Upper lobe of right lung (tissue), 1 donor: ENCODE data around the gene TRIM15. TPM values are rescaled to one million over a fixed set of nuclear protein-coding genes. Genes with fewer than 3 reads are reported as not detected.
A peak's percentile ranks its signal among the peaks of the same experiment; 100 is the strongest.

Experiments
- ATAC-seq: fragments of 200-7000 bp; cut with Tn5 transposase; one replicate; pipeline ENCODE4 v1.9.1; 2020; ENCODE audit warnings: mild to moderate bottlenecking, moderate library complexity
- DNase-seq: peaks from one replicate; pipeline ENCODE4 v3.0.0-alpha.2; 2020
- H3K27ac ChIP-seq: fragments of 200-600 bp; one replicate; pipeline ENCODE4 v1.8.0; 2022
- H3K27me3 ChIP-seq: fragments of 200-600 bp; one replicate; pipeline ENCODE4 v1.8.0; 2022; ENCODE audit warnings: mild to moderate bottlenecking
- H3K36me3 ChIP-seq: fragments of 200-600 bp; one replicate; pipeline ENCODE4 v1.8.0; 2022
- H3K4me1 ChIP-seq: fragments of 200-600 bp; one replicate; pipeline ENCODE4 v1.8.0; 2022
- H3K4me3 ChIP-seq: fragments of 200-600 bp; one replicate; pipeline ENCODE4 v1.8.0; 2022; ENCODE audit warnings: mild to moderate bottlenecking
- H3K9me3 ChIP-seq: fragments of 200-600 bp; one replicate; pipeline ENCODE4 v1.8.0; 2022
- intact Hi-C: fragments of 100-400 bp; cut with DNase I; formaldehyde crosslinking; loops from one replicate; pipeline ENCODE4 v1.11.0; 2022
- total RNA-seq: library from RNA; stranded (reverse); fragmentation: NEBNext Ultra II Directional; extraction: Animal tissue kit (Norgen Biotek cat#: 25700); gene quantifications from one replicate; pipeline ENCODE4 v1.2.1, GENCODE V29; 2021
- TF ChIP-seq, protein P1 (sequence below): fragments of 200-600 bp; IDR thresholded peaks from one replicate; pipeline ENCODE4 v1.8.0; 2022; ENCODE audit warnings: antibody characterized with exemption
- donor health status: DM: no; HTN: yes; CAD: no; lungs with severe emphysema.

The TRIM15 gene
- total RNA-seq, 1 donor from 2014 or later: not detected

DNA sequence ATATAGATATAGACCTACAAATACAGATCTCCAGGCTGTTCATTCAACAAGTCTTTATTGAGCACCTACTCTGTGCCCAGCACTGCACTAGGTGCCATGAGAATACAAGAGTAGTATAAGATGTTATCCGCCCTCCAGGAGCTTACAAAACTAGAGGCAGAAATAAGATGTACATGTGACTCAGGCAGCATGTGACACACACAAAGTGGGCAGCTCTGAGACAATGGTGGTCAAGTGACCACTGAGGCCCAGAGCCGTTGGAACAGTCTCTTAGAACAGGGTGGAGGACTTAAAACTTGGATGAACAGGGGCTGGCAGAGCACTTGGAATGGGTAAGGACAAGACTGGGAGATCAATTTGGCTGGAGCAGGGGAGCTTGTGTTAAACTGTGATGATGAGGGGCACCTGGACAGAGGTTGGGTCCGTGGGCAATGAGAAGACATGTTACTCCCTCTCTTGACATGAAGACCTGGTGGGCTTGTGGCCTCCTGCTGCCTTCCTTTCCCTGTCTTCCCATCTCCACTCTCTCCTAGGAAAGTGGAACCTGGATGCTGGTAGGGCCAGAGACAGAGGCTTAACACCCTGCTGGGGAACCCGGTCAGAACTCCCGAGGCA is 21.2 kb downstream of the TRIM15 start:
- Histone ChIP-seq H3K27me3 (peaks cover under 1% of the 10 kb centered on the region), H3K36me3 (peaks cover 44% of the 10 kb centered on the region), H3K9me3 (no peaks in the 10 kb centered on the region), H3K4me3 (no peak overlapping the region), H3K27ac (no peak overlapping the region), H3K4me1 (no peaks in the 10 kb centered on the region)
- TF ChIP-seq, protein P1, sequence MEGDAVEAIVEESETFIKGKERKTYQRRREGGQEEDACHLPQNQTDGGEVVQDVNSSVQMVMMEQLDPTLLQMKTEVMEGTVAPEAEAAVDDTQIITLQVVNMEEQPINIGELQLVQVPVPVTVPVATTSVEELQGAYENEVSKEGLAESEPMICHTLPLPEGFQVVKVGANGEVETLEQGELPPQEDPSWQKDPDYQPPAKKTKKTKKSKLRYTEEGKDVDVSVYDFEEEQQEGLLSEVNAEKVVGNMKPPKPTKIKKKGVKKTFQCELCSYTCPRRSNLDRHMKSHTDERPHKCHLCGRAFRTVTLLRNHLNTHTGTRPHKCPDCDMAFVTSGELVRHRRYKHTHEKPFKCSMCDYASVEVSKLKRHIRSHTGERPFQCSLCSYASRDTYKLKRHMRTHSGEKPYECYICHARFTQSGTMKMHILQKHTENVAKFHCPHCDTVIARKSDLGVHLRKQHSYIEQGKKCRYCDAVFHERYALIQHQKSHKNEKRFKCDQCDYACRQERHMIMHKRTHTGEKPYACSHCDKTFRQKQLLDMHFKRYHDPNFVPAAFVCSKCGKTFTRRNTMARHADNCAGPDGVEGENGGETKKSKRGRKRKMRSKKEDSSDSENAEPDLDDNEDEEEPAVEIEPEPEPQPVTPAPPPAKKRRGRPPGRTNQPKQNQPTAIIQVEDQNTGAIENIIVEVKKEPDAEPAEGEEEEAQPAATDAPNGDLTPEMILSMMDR: no peak
- DNase-seq: no peak
- peak; percentile 50 for ATAC-seq
- intact Hi-C loops: no loop called here

DNA sequence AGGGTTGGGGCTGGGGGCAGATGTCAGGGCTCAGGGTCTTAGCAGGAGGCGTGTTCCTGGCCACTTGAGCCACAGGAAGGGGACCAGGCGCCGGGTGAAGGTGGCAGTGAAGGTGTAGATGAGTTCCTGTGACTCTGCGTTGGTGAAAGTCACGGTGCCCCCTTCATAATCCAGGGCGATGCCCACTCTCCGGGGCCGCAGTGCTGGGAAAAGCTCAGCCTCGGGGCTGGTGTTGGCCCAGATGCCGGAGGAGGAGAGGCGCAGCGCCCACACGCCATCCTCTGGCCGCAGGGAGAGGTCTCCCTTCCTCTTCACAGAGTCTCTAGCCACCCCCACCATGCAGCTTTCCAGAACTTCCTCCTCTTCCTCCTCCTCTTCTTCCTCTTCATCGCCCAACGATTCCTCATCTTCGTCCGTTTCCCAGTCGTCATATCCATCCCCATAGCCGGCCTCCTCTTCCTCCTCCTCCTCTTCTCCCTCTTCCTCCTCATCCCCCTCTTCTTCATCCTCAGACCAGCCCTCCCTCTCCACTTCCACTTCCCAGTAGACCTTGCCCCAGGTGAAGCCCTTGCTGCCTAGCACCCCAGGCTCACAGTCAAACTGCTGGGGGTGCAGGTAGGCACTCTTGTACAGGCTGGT is 22.6 kb downstream of the TRIM15 start:
- intact Hi-C loops: no loop called here
- DNase-seq (no peak), ATAC-seq (peak; percentile 28)
- H3K4me1 ChIP-seq: no peaks in the 10 kb centered on the region
- TF ChIP-seq, protein P1: no peak
- H3K27me3 ChIP-seq: no peaks in the 10 kb centered on the region
- H3K4me3 ChIP-seq: no peak overlapping the region
- peaks cover 59% of the 10 kb centered on the region for H3K36me3 ChIP-seq
- H3K9me3 ChIP-seq: no peaks in the 10 kb centered on the region
- H3K27ac ChIP-seq: no peak overlapping the region

DNA sequence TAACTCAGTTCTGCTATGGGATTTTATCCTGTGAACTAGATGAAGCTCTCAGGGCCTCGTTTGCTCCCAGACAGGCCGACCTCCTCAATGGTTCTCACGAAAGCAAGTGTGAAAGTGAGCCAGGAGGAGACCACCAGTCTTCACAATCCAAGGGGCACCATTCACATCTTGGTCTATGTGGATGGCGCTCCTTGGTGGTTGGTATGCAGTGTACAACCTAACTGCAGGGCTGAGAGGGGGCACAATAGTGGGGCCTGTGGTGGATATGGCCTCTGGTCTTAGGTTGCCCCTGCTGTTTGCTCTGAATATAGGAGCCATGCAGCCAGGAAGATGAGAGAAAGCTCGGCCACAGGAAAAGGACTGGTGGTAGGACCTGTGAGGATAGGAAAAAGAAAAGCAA is 25.2 kb downstream of the TRIM15 start:
- intact Hi-C loops: no loop called here
- ATAC-seq (no peak), DNase-seq (no peak)
- no peaks in the 10 kb centered on the region for H3K9me3 ChIP-seq
- no peak overlapping the region for H3K27ac ChIP-seq
- TF ChIP-seq, protein P1: no peak
- peaks cover 82% of the 10 kb centered on the region for H3K36me3 ChIP-seq
- H3K4me3 ChIP-seq: no peak overlapping the region
- no peaks in the 10 kb centered on the region for H3K4me1 ChIP-seq
- H3K27me3 ChIP-seq: no peaks in the 10 kb centered on the region

DNA sequence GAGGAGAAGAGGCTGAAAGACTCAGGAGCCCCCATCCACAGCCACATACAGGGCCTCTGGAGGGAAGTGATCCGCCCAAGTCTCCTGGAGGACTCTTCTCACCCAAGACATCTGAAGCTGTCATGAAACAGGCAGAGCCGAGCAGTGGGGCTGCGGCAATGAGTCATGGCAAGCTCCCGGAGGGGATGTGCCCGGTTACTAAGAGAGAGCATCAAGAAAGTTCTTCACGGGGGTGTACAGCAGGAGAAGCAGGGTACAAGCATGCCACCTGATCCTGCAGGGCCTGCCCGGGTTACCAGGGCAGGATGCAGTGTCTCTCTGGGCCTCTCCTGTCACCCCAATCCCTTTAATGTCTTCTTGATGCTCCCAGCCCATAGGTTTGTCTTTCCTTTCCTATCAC is 28.7 kb downstream of the TRIM15 start:
- intact Hi-C loops: no loop called here
- ATAC-seq: peak; percentile 20
- Histone ChIP-seq H3K27me3 (no peaks in the 10 kb centered on the region), H3K27ac (no peak overlapping the region), H3K4me1 (no peaks in the 10 kb centered on the region), H3K4me3 (no peak overlapping the region), H3K9me3 (no peaks in the 10 kb centered on the region), H3K36me3 (peaks cover 91% of the 10 kb centered on the region)
- no peak for DNase-seq
- TF ChIP-seq, protein P1: no peak

DNA sequence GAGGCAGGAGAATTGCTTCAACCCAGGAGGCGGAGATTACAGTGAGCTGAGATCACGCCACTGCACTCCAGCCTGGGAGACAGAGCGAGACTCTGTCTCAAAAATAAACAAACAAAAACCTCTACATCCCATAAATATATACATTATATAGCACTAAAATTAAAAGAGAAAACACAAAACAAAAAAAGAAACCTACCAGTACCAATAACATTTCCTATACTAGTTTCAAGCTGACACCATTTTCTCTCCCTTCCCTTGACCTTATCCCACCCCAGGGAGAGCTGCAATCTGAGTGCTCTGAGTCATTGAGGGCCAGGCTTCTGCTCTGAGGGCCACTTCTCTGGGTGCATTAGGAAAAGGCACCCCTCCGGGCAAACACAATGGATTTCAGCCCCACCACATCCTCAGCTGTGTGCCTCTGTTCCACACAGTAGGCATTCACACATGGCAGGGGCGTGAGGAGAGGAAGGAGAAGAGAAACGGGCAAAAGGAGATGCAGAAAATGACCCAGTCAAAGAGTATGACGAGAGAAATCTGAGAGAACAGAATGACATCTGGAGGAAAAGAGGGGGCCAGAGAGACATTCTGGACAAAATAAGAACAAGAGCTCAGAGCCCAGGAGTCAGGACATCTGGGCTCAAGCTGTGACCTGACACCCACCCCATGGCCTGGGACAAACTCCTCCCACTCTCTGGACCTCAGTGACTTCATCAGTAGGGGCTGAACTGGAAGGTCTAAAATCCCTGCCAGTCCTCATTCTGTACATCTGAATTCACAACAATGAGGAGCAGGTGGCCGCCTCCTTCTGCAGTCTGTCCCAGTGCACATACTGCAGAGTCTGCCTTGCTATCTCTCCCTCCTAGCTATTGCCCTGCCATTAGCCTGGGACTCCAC is 31.7 kb downstream of the TRIM15 start:
- Histone ChIP-seq H3K27ac (no peak overlapping the region), H3K4me1 (no peaks in the 10 kb centered on the region), H3K36me3 (peaks cover 94% of the 10 kb centered on the region), H3K4me3 (no peak overlapping the region), H3K9me3 (no peaks in the 10 kb centered on the region), H3K27me3 (no peaks in the 10 kb centered on the region)
- TF ChIP-seq, protein P1: no peak
- no peak for ATAC-seq
- no peak for DNase-seq
- intact Hi-C loops: no loop called here
